Subcutaneous adipose tissue (tissue), 4 donors: ENCODE data around the gene LRRC27. TPM values are rescaled to one million over a fixed set of nuclear protein-coding genes. Genes with fewer than 3 reads are reported as not detected.

Experiments used
- total RNA-seq, 4 donors: library from RNA; depleted of rRNA; stranded (reverse); fragments of >200 nt; gene quantifications; one replicate each; pipeline ENCODE4 v1.1.0, GENCODE V29; 2016
- TF ChIP-seq, protein P1 (sequence below): fragments of 450-650 bp; IDR thresholded peaks from one replicate; pipeline ENCODE4 v1.5.1; 2016; ENCODE audit warnings: low read depth, mild to moderate bottlenecking, control low read depth, antibody characterized with exemption, moderate library complexity

LRRC27 gene
- total RNA-seq, 4 donors from 2014 or later: 7.7 to 11.6 (median 9.9) TPM

- TF ChIP-seq, protein P1, sequence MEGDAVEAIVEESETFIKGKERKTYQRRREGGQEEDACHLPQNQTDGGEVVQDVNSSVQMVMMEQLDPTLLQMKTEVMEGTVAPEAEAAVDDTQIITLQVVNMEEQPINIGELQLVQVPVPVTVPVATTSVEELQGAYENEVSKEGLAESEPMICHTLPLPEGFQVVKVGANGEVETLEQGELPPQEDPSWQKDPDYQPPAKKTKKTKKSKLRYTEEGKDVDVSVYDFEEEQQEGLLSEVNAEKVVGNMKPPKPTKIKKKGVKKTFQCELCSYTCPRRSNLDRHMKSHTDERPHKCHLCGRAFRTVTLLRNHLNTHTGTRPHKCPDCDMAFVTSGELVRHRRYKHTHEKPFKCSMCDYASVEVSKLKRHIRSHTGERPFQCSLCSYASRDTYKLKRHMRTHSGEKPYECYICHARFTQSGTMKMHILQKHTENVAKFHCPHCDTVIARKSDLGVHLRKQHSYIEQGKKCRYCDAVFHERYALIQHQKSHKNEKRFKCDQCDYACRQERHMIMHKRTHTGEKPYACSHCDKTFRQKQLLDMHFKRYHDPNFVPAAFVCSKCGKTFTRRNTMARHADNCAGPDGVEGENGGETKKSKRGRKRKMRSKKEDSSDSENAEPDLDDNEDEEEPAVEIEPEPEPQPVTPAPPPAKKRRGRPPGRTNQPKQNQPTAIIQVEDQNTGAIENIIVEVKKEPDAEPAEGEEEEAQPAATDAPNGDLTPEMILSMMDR: no peak
Observed at GRCh38 chr10:132390921-132391675, 59.1 kb downstream of the LRRC27 start.

- TF ChIP-seq, protein P1: no peak
Observed at GRCh38 chr10:132391676-132392020, 59.7 kb downstream of the LRRC27 start.

- TF ChIP-seq, protein P1: no peak
Observed at GRCh38 chr10:132392184-132392800, 60.3 kb downstream of the LRRC27 start.

GRCh38 chr10:132392811-132393694 is 61.1 kb downstream of the LRRC27 start:
- TF ChIP-seq, protein P1: no peak

GRCh38 chr10:132393695-132394181 is 61.7 kb downstream of the LRRC27 start:
- TF ChIP-seq, protein P1: no peak

DNA sequence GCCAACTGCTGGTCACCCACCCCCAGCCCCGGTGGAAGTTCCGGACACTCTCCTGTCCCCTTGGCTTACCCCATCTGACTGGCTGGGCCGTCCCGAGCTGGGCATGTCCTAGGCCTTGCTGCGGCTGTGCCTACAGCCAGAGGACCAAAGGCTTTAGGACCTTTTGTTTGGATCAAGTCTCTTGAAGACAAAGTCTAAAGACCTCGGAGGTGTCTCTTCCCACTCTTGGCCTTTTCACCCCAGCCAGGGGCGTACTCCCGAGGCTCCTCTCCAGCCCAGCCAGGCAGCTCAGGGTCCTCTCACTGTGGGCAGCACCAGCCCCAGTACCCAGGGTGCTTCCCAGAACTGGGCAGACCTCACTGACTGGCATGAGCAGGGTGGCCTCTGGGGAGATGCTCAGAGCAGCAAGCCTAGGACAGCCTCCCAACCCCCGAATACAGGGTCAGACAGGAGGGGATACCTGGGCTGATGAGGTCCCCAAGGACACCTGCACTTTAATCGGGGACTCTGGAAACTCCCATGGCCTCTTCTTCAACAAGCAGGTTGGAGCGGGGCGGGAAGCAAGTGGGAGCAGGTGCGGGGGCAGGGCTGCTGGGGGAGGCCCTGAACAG is 62.3 kb downstream of the LRRC27 start:
- TF ChIP-seq, protein P1: no peak
